ENCODE measurements around the gene MCRIP1. TPM values are rescaled to one million over a fixed set of nuclear protein-coding genes. Genes with fewer than 3 reads are reported as not detected.
"Not testable (repeated sequence)": the region's sequence is repeated elsewhere in the genome, so short reads cannot be mapped to it uniquely, and the experiment has no call there.

MCRIP1 gene
- total RNA-seq, 4 donors from 2014 or later = 49.6 to 78.5 (median 57.2) TPM

- TF ChIP-seq CTCF (IDR thresholded peaks at IDR 0.05) = no peak
- ATAC-seq (ENCODE audit: low FRiP score) (no peak), DNase-seq (ENCODE audit: low spot score) (no peak)
Measured at GRCh38 chr17:81843713-81844326, 10.7 kb upstream of the MCRIP1 start.

GRCh38 chr17:81842725-81843504, 9.8 kb upstream of the MCRIP1 start:
- TF ChIP-seq CTCF (IDR thresholded peaks at IDR 0.05) = no peak
- ATAC-seq (ENCODE audit: low FRiP score) (no peak), DNase-seq (ENCODE audit: low spot score) (no peak)

GRCh38 chr17:81842378-81842724, 9.3 kb upstream of the MCRIP1 start:
- ATAC-seq (ENCODE audit: low FRiP score) = no peak
- DNase-seq (ENCODE audit: low spot score) = no peak
- no peak for TF ChIP-seq CTCF (IDR thresholded peaks at IDR 0.05)

- DNase-seq (ENCODE audit: low spot score) (no peak), ATAC-seq (ENCODE audit: low FRiP score) (no peak)
- no peak for TF ChIP-seq CTCF (IDR thresholded peaks at IDR 0.05)
Measured at GRCh38 chr17:81841866-81842265, 8.8 kb upstream of the MCRIP1 start.

GRCh38 chr17:81840826-81841778, 8.0 kb upstream of the MCRIP1 start:
- no peak for DNase-seq (ENCODE audit: low spot score)
- no peak for TF ChIP-seq CTCF (IDR thresholded peaks at IDR 0.05)
- no peak for ATAC-seq (ENCODE audit: low FRiP score)

GRCh38 chr17:81840059-81840458, 7.0 kb upstream of the MCRIP1 start:
- ATAC-seq (ENCODE audit: low FRiP score); DNase-seq (ENCODE audit: low spot score): not testable (repeated sequence)

GRCh38 chr17:81839301-81839700, 6.2 kb upstream of the MCRIP1 start:
- no peak for ATAC-seq (ENCODE audit: low FRiP score)
- TF ChIP-seq CTCF (IDR thresholded peaks at IDR 0.05) = no peak

More at GRCh38 chr17:81839301-81839700, 6.2 kb upstream of the MCRIP1 start:
- DNase-seq (ENCODE audit: low spot score) = no peak

All from omental fat pad (tissue), 4 donors.